ENCODE results near the gene PCBP3.

The PCBP3 gene

DNA sequence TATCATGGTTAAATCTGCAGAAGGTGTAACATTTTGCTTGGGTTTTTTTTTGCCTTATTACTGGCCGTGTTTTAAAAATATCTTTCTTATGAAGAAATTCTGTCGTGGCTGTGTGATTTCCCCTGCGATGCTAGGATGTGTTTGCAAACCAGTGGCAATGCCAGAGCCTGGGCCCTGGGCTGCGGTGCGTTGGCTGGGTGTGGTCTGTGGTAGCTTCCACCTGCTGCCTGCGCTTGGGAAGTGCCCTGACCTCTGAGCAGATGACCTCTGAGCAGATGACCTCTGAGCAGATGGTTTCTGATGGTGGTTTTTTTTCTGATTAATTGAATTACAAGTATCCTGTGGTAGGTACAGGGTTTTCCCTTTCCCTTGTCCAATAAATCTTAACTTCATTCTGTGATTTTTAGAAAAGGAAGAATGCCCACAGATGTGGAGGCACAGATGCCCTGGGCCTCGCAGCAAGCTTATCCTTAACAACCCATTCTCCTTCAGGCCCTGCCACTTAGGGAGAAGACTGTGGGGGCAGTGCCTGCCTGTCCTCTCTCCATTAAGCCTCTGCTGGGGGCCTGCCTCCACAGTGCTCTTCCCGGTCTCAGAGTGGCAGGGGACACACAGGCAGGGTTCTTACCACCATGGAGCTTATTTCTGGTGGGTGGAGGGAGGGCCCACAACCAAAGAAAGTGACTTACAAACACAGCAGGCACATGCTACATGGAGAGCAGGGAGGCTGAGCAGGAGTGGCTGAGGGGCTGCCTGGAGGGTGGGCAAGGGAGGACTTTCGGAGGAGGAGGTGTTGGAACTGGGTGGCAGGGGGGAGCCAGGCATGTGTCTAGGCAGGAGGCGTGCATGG, 81.7 kb downstream of the PCBP3 start:
- DNase-seq (ENCODE audit: low read depth) = no peak

DNA sequence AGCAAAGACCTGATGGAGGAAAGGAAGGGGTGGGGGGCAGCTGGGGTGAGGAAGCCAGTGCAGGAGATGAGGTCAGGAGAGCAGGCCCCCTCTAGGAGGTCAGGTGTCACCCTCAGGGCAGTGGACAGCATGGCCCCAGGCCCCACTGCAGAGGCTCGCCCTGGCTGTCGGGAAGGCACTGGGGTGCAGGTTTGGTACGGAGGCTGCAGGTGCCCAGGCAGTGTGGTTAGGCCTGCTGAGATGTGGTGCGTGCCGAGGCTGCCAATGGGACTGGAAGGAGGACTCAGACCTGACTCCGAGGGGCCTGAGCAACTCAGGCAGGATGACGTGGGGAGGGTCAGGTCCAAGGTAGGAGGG, 82.3 kb downstream of the PCBP3 start:
- DNase-seq (ENCODE audit: low read depth) = no peak

DNA sequence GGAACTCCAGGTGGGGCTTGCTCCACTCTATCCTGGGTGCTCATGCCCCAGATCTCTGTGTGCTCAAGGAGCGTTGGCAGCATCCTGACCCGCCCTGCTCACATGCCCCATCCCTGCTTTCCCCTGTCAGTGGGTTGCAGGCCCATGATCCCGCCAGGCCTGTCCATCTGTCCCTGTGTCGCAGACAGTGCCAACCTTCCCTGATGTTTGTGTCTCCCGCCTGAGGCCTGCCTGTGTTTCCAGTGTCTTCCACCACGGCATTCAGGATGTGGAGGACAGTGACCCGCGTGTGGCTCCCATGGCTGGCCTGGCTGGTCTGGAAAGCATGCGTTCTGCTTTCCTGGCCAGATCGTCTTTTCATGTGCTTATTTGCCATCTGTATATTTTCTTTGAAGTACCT, 82.9 kb downstream of the PCBP3 start:
- DNase-seq (ENCODE audit: low read depth) = no peak

DNA sequence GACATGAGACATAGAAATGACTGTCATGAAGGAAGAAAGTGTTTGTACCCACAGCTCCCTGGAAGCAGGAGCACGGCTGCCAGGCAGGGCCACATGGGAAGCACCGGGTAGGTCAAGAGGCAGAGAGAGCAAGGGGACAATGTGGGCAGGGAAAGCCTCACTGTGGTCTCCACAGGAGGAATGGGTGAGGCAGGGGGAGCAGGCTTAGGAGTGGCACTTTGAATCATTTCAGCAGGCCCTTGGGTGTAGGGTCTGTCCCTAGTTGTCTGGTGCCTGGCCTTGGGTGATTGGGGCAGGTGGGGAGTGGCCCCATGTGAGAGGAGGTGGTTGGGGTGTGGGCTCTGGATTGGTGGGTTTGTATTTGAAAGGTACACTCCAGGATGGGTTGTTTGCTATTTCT, 83.9 kb downstream of the PCBP3 start:
- no peak for DNase-seq (ENCODE audit: low read depth)

DNA sequence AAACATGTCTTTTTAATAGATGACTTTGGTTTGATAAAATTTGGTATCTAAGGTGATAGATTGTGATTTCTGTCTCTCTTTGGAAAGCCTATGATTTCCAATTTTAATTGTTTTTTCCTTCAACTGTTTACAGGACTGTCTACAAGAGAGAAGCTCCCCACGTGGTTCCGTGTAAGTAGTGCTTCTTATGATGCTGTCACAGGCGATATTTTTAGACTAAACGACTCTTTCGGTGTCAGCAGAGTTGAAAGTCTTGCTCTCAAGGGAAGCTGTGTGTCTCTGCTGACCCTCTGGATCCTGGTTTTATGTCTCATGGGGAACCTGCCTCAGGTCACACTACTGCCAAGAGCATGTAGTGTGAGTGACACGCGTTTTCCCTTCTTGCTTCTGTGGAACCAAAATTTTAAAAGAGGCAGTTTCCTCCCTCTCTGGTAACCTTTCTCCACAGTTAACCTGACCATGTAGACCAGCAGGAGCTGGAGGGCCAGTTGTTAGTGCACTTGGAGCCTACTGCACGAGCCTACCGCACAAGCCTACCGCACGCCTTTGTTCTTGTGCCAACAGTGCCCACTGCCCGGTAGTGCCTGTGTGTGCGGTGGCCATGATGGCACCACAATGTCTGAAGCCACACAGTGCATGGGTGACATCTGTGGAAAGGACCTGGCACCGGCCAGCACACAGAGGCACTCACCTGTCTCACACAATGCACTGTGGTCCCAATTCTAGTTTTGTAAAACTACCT, 91.9 kb downstream of the PCBP3 start:
- DNase-seq (ENCODE audit: low read depth) = no peak

DNA sequence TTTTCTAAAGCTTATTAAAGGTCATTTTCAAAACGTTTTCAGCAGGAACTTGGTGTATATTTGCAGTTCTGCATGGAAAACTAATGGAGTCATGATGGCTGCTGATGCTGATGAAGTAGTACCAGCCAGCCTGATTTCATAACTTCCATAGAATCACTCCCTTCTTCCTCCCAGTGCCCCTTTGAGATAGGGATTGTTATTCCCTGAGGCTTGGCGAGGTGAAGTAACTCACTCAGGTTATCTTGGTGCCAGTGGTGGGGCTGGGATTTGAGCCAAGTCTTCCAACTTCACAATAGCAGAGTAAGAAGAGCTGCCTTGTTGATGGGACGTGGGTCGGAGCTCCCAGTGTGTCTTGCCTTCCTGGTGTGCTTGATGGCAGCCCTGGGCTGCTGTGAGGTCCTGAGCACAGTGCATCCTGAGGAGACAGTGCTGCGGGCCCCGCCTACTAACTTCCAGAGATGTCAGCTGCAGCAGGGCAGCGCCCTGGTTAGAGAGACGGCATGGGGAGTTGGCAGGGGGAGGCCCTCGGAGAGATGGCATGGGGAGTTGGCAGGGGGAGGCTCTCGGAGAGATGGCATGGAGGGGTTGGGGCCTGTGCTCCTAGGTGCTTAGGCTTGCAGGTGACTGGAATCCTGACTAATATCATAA, 92.6 kb downstream of the PCBP3 start:
- no peak for DNase-seq (ENCODE audit: low read depth)

DNA sequence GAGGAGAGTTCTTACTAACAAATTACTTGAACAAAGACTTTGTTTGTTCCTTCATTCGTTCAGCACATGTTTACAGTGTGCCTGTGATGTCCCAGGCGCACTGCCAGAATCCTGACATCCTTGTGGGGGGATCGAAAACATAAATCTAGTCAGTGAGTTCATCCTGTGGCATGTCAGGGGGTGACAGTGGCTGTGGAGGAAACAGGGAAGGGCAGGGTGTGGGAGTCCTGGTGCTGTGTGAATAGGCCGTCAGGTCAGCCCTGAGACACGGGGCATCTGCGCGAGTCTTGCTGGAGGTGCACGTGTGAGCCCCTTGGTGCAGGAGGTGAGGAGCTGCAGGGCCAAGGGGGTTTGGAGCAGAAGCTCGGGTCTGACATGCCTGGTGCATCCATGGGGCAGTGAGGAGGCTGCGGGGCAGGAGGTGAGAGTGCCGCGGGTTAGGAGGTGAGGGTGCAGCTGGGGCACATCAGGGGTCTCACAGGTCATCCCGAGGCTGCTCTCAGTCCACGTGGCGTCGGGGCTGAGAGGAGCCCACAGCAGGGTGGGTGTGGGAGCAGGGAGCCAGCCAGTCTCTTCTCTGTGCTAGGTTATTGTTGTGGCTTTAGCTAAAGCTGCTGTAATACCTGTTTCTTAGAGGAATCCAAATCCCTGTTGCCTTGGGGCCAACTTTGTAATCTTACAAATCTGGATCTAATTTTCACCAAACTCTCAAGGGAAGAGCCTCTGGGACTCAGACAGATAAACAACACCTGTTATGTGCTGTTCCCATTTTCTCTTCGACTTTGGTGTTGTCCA, 93.4 kb downstream of the PCBP3 start:
- no peak for DNase-seq (ENCODE audit: low read depth)

DNA sequence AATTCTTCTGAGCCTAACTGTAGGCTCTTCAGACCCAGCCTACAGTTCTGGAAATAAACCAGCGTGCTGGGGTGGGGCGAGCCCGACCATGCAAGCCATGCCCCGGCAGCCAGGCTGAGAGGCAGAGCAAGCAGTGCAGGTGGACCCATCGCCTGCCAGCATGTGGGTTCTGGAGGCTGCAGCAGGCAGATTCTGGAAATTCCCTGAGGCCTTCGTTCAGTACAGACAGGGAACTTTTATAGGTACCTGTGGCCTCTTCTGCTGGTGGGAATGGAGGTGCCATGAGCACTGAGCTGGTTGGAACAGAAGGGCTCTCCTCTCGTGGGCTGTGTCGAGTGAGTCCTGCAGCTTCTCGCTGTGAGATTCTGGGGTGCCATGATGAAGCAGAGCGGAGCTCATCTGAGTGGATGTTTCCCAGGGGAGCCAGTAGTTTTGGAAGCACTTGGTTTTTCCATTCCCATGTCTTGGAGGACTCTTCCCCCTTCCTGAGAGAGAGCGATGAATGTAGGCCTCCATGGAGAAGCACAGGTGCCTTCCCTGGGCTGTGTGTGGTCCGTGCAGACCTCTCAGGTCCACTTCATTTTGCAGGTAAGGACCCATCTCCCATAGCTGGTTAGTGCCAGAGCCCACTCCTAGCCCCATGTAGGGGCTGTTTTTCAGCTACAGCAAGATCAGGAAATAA, 94.1 kb downstream of the PCBP3 start:
- DNase-seq (ENCODE audit: low read depth) = no peak

DNA sequence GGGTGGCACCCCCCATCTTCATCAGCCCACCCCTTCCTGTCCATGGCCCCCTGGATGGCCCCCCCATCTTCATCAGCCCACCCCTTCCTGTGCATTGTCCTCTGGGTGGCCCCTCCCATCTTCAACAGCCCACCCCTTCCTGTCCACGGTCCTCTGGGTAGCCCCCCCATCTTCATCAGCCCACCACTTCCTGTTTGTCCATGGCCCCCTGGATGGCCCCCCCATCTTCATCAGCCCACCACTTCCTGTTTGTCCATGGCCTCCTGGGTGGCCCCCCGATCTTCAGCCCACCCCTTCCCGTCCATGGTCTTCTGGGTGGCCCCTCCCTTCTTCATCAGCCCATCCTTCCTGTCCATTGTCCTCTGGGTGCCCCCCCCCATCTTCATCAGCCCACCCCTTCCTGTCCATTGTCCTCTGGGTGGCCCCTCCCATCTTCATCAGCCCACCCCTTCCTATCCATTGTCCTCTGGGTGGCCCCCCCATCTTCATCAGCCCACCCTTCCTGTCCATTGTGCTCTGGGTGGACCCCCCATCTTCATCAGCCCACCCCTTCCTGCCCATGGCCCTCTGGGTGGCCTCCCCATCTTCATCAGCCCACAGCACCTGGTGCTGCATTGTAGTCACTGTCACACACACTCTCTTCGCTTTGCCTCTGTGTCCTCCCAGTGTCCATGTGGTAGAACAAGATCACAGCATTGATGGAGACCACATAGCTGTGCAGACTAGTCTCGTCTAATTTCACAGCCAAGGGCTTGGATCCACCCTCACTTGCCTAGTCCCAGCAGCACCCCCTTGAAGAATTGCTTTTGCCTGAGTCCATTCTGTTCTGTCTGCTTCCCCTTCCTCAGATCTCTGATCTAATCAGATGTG, 95.9 kb downstream of the PCBP3 start:
- DNase-seq (ENCODE audit: low read depth) = no peak

DNA sequence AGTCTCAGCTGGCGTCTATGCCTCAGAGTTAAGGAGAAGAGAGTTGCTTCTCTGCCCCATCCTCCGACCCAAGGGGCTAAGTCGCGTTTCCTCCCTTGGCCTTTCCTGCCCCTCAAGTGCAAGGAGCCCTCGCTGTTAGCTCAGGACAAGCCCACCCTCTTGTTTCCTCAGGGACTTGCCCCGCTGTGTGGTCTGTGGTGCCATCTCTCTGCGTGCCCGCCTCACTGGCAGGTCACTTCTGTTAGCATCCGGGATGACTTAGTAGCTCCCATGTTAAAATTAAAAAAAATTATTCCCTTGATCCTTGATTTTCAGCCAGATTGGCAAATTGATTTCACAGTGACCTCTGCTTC, 96.5 kb downstream of the PCBP3 start:
- DNase-seq (ENCODE audit: low read depth) = no peak

DNA sequence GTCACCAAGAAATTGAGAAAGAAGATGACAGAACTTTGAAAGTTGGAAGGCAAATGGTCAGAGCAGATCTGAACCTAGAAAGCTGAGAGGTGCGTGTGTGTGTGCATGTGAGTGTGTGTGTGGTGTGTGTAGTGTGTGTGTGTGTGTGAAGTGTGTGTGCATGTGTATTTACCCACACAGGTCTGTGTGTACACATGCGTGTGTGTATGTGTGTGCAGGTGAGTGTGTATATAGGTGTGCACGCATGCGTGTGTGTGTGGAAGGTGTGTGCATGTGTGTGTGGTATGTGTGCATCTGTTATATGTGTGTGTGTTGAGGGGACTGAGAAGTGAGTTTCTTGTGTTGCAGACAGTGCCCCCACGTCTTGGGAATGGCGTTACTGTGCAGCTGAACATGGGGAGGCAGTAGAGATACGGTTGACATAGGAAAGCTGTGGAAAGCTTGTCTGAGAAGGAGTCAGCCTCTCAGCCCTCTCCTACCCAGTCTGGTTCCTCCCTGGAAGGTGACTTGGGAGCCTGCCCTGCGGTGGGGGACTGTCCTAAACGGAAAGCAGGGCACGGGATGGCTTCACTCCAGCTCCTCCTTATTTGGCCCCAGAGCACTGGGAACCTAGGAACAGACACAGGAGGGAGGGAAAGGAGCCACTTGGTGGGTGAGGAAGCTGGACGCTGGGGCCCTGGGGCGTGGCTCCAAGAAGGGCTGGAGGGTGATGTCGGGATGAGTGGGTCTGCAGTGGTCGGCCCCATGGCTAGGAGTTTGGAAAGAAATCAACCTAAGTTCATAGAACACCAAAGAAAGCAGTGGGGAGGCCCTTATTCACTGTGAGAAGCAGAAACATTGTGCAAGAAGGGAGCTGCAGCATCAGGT, 97.2 kb downstream of the PCBP3 start:
- no peak for DNase-seq (ENCODE audit: low read depth)

DNA sequence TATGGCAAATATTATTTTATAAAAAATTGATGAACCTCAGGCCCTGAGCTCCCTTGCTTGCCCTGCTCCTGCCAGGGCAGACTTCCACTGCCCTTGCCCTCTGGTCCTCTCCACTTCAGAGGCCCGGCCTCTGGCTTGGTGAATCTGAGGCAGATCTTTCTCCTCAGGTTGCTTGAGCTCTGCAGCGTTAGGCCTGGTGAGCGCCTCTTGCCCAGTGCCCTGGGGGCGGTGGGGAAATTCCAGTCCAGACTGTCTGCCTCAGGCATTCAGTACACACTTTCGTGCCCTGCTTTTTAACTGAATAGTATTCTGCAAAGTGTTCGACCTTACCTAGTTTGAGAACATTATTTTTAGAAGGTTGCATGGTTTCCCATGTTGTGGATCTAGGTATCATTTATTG, 98.2 kb downstream of the PCBP3 start:
- no peak for DNase-seq (ENCODE audit: low read depth)

DNA sequence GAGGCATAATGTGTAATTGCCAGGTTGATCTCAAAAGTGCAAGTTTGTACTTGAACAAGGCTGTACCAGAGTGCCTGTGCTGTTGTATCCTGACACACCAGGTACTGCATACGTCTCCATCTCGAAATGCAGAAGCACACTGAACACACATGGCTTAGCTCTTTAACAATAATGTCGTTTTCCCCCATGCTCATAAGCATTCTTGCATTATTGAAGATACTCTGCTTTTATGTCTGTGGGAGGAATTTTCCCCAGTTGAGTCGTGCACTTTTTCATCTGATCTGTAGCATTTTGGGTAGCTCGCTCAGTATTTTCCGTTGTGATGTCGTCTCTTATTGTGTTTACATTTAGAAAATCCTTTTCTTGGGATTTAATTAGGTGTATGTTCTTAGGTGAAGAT, 98.7 kb downstream of the PCBP3 start:
- DNase-seq (ENCODE audit: low read depth) = no peak

DNA sequence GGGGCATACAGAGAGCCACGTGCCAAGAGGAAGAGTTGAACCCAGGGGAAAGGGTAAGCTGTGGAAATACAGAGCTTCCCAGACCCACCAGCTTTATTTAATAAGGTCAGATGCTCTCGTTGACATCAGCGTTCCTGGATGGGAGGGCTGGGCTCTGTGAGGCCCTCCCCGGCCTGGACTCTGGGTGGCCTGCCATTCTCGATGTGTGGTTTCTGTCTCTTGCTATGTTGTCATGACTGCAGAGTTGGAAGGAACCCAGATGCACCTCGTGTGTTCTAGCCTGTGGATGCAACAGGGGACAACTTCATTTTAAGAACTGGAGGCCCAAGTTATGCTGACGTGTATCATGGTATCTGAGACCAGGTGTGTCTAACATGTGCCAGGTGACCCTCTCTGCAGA, 101.7 kb downstream of the PCBP3 start:
- no peak for DNase-seq (ENCODE audit: low read depth)

DNA sequence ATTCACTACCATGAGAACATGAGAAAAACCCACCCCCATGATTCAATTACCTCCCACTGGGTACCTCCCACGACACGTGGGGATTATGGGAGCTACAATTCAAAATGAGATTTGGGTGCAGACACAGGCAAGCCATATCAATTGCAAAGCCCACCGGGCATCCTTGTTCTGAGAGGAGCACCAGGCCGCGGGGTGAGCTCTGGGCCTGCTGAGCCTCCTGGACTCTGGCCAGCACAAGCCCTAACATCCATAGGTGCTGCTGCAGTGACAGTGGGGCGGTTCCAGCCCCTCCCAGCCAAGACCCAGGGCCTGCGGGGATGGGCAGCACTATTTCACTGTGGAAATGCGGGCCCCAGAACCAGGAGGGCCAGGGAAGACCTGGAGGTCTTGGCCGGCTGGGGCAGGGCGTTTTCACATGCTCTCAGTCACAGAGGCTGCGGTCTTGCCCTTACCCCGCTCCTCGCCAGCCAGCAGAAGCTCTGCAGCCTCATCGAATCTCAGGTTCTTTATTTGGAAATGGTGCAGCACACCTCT, 103.8 kb downstream of the PCBP3 start:
- no peak for DNase-seq (ENCODE audit: low read depth)

DNA sequence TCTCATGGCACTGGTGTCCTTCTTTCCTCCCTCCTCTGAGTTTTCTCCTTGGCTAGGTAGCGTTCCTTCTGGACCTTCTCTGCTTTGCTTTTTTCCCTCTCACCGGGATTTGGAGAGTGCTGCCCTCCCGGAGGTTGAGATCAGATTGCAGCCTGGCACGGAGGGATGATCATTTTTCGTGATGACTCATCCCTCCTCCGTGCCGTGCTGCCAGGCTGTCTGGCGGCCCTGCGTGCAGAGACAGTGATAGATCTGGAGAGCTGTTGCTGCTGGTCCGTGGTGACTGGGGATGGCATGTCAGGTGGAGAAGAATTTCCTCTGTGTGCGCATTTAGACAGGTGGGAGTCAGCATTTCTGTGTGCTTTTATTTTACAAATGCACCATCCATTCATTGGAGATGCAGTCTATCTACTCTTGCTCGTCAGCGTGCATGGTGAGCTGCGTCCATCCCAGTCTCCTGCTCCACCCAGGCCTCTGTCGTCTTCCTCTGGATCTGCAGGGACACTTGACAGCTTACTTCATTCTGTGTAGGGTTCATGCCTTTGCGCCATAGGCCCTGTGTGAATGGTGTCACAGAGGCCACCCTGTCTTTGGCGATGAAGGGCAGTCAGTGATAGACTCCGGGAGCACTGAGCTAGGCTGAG, 104.4 kb downstream of the PCBP3 start:
- DNase-seq (ENCODE audit: low read depth) = no peak

DNA sequence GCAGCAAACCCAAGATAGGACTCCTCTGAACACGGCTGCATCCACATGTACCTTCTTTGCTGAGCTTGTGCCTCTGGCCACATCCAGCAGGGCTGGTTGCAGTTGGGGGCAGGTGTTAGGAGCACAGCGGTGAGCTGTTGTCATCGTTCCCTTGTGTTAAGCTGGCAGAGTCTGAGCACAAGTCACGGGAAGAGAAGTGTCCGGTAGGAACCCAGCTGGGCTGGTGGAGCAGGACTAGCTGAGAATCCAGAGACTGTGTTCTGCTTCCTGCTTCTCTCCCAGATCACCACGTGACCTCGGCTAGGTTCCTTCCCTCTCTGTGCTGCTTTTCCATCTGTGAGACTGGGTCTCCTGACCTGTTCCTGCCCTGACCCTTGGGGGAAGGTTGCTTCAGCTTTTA, 105.1 kb downstream of the PCBP3 start:
- DNase-seq (ENCODE audit: low read depth) = no peak

DNA sequence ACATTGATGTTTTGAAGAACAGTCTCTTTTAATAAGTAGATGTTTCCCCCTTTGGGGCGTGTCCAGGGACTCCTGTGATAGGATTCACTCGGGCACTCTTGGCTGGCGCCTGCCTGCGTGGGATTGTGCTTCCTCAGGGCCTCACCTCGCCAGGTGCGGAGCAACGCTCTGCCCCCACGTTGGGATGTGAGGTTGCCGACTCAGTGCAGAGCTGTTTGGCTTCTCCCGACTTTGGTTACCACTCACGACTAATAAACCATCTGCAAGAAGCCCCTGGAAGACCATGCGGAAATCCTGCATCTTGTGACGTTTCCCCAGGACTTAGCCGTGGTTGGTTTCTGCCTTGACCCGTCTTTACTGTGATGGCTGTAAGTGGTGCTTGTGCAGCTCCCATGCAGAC, 106.4 kb downstream of the PCBP3 start:
- no peak for DNase-seq (ENCODE audit: low read depth)

DNA sequence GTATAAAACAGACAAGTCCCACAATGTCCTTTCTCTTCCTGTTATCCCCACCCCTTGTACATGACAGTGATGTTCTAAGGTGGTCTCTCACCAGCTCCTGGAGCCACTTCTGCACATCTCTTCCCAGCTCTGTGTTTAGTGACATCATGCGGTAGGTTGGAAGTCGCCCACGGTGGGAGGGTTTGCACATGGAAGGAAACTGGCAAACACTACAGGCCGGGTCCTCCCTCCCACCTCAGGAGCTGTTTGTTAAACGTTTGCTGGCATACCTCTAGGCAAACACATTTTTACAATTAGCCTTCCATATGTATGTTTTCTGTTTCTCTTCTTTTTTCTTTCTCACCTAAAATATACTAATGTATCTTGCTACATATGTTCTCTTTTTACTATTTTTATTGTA, 107.4 kb downstream of the PCBP3 start:
- DNase-seq (ENCODE audit: low read depth) = no peak

Measured in stimulated activated CD8-positive, alpha-beta memory T cell treated with anti-CD3 and anti-CD28 coated beads, Interleukin-15, amount 100 ng/mL, for 24 hours (primary cell).